A549 (cell line): ENCODE measurements around the gene MMP24OS. TPM values are rescaled to one million over a fixed set of nuclear protein-coding genes. Genes with fewer than 3 reads are reported as not detected.

Experiments used
- ATAC-seq, 2 experiments: fragments of 200-7000 bp in 1 of 2; fragments of >200 bp in 1 of 2; cut with Nextera tagmentation in 1 of 2; cut with Tn5 transposase in 1 of 2; 3 replicates each; pipeline versions ENCODE4 v1.8.0 to v1.9.1; 2018 to 2020; ENCODE audit warnings: mild to moderate bottlenecking in 1 of 2, moderate library complexity in 1 of 2
- CTCF ChIA-PET: fragments of 300-600 bp; sonication (Branson Sonifier 250); formaldehyde crosslinking; extraction: SDS; loops from one replicate; lab custom pipeline; 2021; ENCODE audit warnings: antibody characterized with exemption, inconsistent platforms; lab: Yijun Ruan, JAX
- POLR2A ChIA-PET: fragments of 350-600 bp; formaldehyde crosslinking; extraction: SDS; loops from one replicate; lab custom pipeline; 2021; ENCODE audit warnings: antibody characterized with exemption, inconsistent platforms; lab: Yijun Ruan, JAX
- DNase-seq, 2 experiments: peaks; one replicate each; pipeline versions ENCODE4 v3.0.0 to v3.0.0-alpha.2; 2011 to 2016; ENCODE audit warnings: low read depth in 1 of 2, low spot score in 1 of 2
- FAIRE-seq: peaks from 2 replicates; lab custom pipeline; 2011; peaks lifted over from hg19 to GRCh38; lab: Jason Lieb, UNC
- H3K27ac ChIP-seq, 2 experiments: fragments of >200 bp; sonication (Bioruptor Twin); formaldehyde crosslinking; 3 replicates each; pipeline ENCODE4 v1.5.1; 2016 to 2017
- H3K4me1 ChIP-seq: fragments of >200 bp; sonication (Bioruptor Twin); formaldehyde crosslinking; 3 replicates; pipeline ENCODE4 v1.6.1; 2016
- H3K4me2 ChIP-seq: fragments of >200 bp; sonication (Bioruptor Twin); formaldehyde crosslinking; 3 replicates; pipeline ENCODE4 v1.6.1; 2016
- H3K4me3 ChIP-seq: fragments of >200 bp; sonication (Bioruptor Twin); formaldehyde crosslinking; 3 replicates; pipeline ENCODE4 v1.5.1; 2016
- H3K9me3 ChIP-seq: fragments of >200 bp; sonication (Bioruptor Twin); formaldehyde crosslinking; 3 replicates; pipeline ENCODE4 v1.6.1; 2016
- BHLHE40 ChIP-seq: IDR thresholded peaks from 2 replicates; pipeline ENCODE4 v1.6.1; 2012; ENCODE audit warnings: low read depth, low read length, inconsistent platforms
- CBX2 ChIP-seq: fragments of 200-600 bp; sonication (generic); IDR thresholded peaks from 2 replicates; pipeline ENCODE4 v1.6.1; 2016; ENCODE audit warnings: low read depth, mild to moderate bottlenecking, borderline replicate concordance
- CBX8 ChIP-seq: fragments of 200-600 bp; sonication (generic); IDR thresholded peaks from 2 replicates; pipeline ENCODE4 v1.6.1; 2016
- CEBPB ChIP-seq, 2 experiments: fragments of >200 bp in 1 of 2; sonication (Bioruptor Twin) in 1 of 2; formaldehyde crosslinking in 1 of 2; IDR thresholded peaks; 2 replicates each; pipeline ENCODE4 v1.6.1; 2012 to 2016
- CHD2 ChIP-seq: fragments of 150-350 bp; IDR thresholded peaks from 2 replicates; pipeline ENCODE4 v1.6.1; 2014; ENCODE audit warnings: low read length; ENCODE audit not compliant: partially characterized antibody
- EHMT2 ChIP-seq: fragments of 200-600 bp; sonication (generic); IDR thresholded peaks from 2 replicates; pipeline ENCODE4 v1.6.1; 2016; ENCODE audit warnings: antibody characterized with exemption, low read depth, mild to moderate bottlenecking, moderate library complexity
- EP300 ChIP-seq, 2 experiments: fragments of >200 bp; sonication (Bioruptor Twin); formaldehyde crosslinking; IDR thresholded peaks; 2 replicates in 1 of 2; 3 replicates in 1 of 2; pipeline ENCODE4 v1.6.1; 2016 to 2017
- ESRRA ChIP-seq: fragments of 150-350 bp; IDR thresholded peaks from 2 replicates; pipeline ENCODE4 v1.6.1; 2014; ENCODE audit warnings: mild to moderate bottlenecking, low read length, borderline replicate concordance
- FOSL2 ChIP-seq, 2 experiments: fragments of 450-650 bp in 1 of 2; fragments of >200 bp in 1 of 2; sonication (Bioruptor Twin) in 1 of 2; formaldehyde crosslinking; IDR thresholded peaks; 2 replicates each; pipeline versions ENCODE4 v1.5.0 to v1.6.1; 2016 to 2020; ENCODE audit warnings: mild to moderate bottlenecking in 1 of 2, moderate library complexity in 1 of 2
- FOXS1 ChIP-seq: fragments of 250-450 bp; sonication (Bioruptor Pico); IDR thresholded peaks from 2 replicates; pipeline ENCODE4 v1.5.0; 2020; ENCODE audit warnings: mild to moderate bottlenecking, moderate library complexity
- GATA3 ChIP-seq: IDR thresholded peaks from 2 replicates; pipeline ENCODE4 v1.6.1; 2012; ENCODE audit warnings: borderline replicate concordance
- HDAC2 ChIP-seq: fragments of 200-600 bp; sonication (generic); IDR thresholded peaks from 2 replicates; pipeline ENCODE4 v1.6.1; 2016
- HOXA7 ChIP-seq: fragments of 250-450 bp; sonication (Bioruptor Pico); IDR thresholded peaks from 2 replicates; pipeline ENCODE4 v1.5.0; 2020; ENCODE audit warnings: mild to moderate bottlenecking, moderate library complexity
- HOXB5 ChIP-seq: fragments of 250-450 bp; sonication (Bioruptor Pico); IDR thresholded peaks from 2 replicates; pipeline ENCODE4 v1.5.0; 2020; ENCODE audit warnings: mild to moderate bottlenecking, moderate library complexity
- JUN ChIP-seq, 2 experiments: fragments of >200 bp; sonication (Bioruptor Twin); formaldehyde crosslinking; IDR thresholded peaks; 2 replicates in 1 of 2; 3 replicates in 1 of 2; pipeline ENCODE4 v1.6.1; 2016 to 2017
- JUNB ChIP-seq: fragments of >200 bp; sonication (Bioruptor Twin); formaldehyde crosslinking; IDR thresholded peaks from 2 replicates; pipeline ENCODE4 v1.6.1; 2016
- KDM5A ChIP-seq: fragments of 200-600 bp; sonication (generic); IDR thresholded peaks from 2 replicates; pipeline ENCODE4 v1.6.1; 2016; ENCODE audit warnings: antibody characterized with exemption, mild to moderate bottlenecking
- MYC ChIP-seq: IDR thresholded peaks from 2 replicates; pipeline ENCODE4 v1.6.1; 2012; ENCODE audit warnings: mild to moderate bottlenecking, inconsistent platforms, low read length, improper control_type of control experiment, borderline replicate concordance
- NFE2L2 ChIP-seq: fragments of 150-350 bp; conservative IDR thresholded peaks from 2 replicates; pipeline ENCODE4 v1.6.1; 2014; ENCODE audit warnings: low read length
- NPAS2 ChIP-seq: fragments of 250-450 bp; sonication (Bioruptor Pico); IDR thresholded peaks from 2 replicates; pipeline ENCODE4 v1.8.0; 2022; ENCODE audit warnings: mild to moderate bottlenecking, moderate library complexity, borderline replicate concordance
- PHF8 ChIP-seq: fragments of 200-600 bp; sonication (generic); IDR thresholded peaks from 2 replicates; pipeline ENCODE4 v1.6.1; 2016; ENCODE audit warnings: low read depth, mild to moderate bottlenecking, antibody characterized with exemption, moderate library complexity, borderline replicate concordance
- POLR2A ChIP-seq: IDR thresholded peaks from 2 replicates; pipeline ENCODE4 v1.6.1; 2012; ENCODE audit warnings: mild to moderate bottlenecking, low read length
- RAD21 ChIP-seq, 2 experiments: fragments of >200 bp in 1 of 2; sonication (Bioruptor Twin) in 1 of 2; formaldehyde crosslinking in 1 of 2; IDR thresholded peaks in 1 of 2; conservative IDR thresholded peaks in 1 of 2; 2 replicates in 1 of 2; 3 replicates in 1 of 2; pipeline ENCODE4 v1.6.1; 2012 to 2018; ENCODE audit warnings: inconsistent platforms in 1 of 2
- SMC3 ChIP-seq: fragments of >200 bp; sonication (Bioruptor Twin); formaldehyde crosslinking; IDR thresholded peaks from 3 replicates; pipeline ENCODE4 v1.6.1; 2018; ENCODE audit warnings: inconsistent platforms
- TP53 ChIP-seq: fragments of 250-450 bp; sonication (Bioruptor Pico); IDR thresholded peaks from 2 replicates; pipeline ENCODE4 v1.5.0; 2021; ENCODE audit warnings: mild to moderate bottlenecking, moderate library complexity
- USF2 ChIP-seq: fragments of 450-650 bp; IDR thresholded peaks from 2 replicates; pipeline ENCODE4 v1.6.1; 2014; ENCODE audit warnings: antibody characterized with exemption
- ZC3H11A ChIP-seq: fragments of 450-650 bp; IDR thresholded peaks from 2 replicates; pipeline ENCODE4 v1.6.1; 2014; ENCODE audit warnings: antibody characterized with exemption, mild to moderate bottlenecking
- ZFP36 ChIP-seq: fragments of 450-650 bp; IDR thresholded peaks from 2 replicates; pipeline ENCODE4 v1.6.1; 2014; ENCODE audit warnings: borderline replicate concordance; ENCODE audit not compliant: partially characterized antibody
- ZNF302 ChIP-seq: fragments of 250-450 bp; sonication (Bioruptor Pico); IDR thresholded peaks from 2 replicates; pipeline ENCODE4 v1.9.0; 2021; ENCODE audit warnings: inconsistent platforms, mild to moderate bottlenecking, moderate library complexity
- WGBS: methylation state at CpG from one replicate; pipeline ENCODE4 v1.1.6; 2017; ENCODE audit errors: missing lambda C conversion rate; 5-methylcytosine and 5-hydroxymethylcytosine counted together
- polyA plus RNA-seq, 4 experiments: library from polyadenylated mRNA; depleted of rRNA in 3 of 4; stranded (reverse); fragments of >200 nt; fragmentation: RNase III in 1 of 4; extraction: RNeasy Plus Mini Kit Qiagen cat#74134 plus additional on column Dnase treatment in 1 of 4; gene quantifications; 2 replicates in 3 of 4; 3 replicates in 1 of 4; pipeline ENCODE4 v1.2.3, GENCODE V29; 2011 to 2017
- TF ChIP-seq, protein P1 (sequence below): fragments of 250-450 bp; sonication (Bioruptor Pico); IDR thresholded peaks from 2 replicates; pipeline ENCODE4 v1.5.0; 2021; ENCODE audit warnings: mild to moderate bottlenecking, moderate library complexity, borderline replicate concordance
- TF ChIP-seq, protein P2 (sequence below): fragments of 250-450 bp; sonication (Bioruptor Pico); IDR thresholded peaks from 2 replicates; pipeline ENCODE4 v1.5.0; 2020; ENCODE audit warnings: low read depth, mild to moderate bottlenecking, moderate library complexity
- TF ChIP-seq, protein P3 (sequence below): IDR thresholded peaks from 2 replicates; pipeline ENCODE4 v1.6.1; 2012
- TF ChIP-seq, protein P4 (sequence below): IDR thresholded peaks from 2 replicates; pipeline ENCODE4 v1.6.1; 2012; ENCODE audit warnings: low read depth, borderline replicate concordance
- TF ChIP-seq, protein P5 (sequence below): fragments of 200-600 bp; sonication (generic); IDR thresholded peaks from 2 replicates; pipeline ENCODE4 v1.6.1; 2016; ENCODE audit warnings: antibody characterized with exemption, mild to moderate bottlenecking, moderate library complexity

The MMP24OS gene
- polyA plus RNA-seq, 2 of the 4 experiments (the other 2 are of a cell fraction): 13.6 to 40.5 TPM

DNA sequence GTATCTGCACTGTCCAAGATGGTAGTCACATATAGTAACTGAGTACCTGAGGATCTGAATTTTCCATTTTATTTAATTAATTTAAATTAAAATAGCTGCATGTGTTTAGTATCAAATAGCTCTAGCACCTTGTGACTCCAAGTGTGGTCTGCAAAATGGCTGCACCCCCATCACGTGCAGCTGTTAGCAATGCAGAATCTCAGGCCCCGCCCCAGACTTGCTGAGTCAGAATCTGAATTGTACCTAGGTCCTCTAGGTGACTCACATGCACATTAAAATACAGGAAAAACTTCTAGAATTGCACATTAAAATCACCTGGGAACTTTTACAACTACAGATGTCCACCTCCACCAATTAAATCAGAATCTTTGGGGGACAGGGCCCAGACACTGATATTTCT, 33.5 kb upstream of the MMP24OS start:
- no peak for FAIRE-seq
- Histone ChIP-seq H3K4me2 (peak overlapping the region; percentile 60), H3K9me3 (no peaks in the 10 kb centered on the region), H3K4me3 (no peak overlapping the region), H3K27ac (peak overlapping the region; percentile 83 to 95), H3K4me1 (peaks cover 81% of the 10 kb centered on the region)
- WGBS: 38% methylated on average over 2 of the region's 2 CpGs
- no peak for ATAC-seq
- ChIA-PET POLR2A (no interaction called here), CTCF (interaction anchor here (0.9 to 2.3 kb wide), 6 partner anchors 9 to 136 kb away, joined by 3 to 9 read pairs (median 4); no protein-coding TSS in a partner anchor)
- DNase-seq: peak in 1 of 2 experiments; percentile 69
- no peak for TF ChIP-seq CBX2
- peak; percentile 79 for TF ChIP-seq BHLHE40
- TF ChIP-seq HDAC2: no peak
- TF ChIP-seq NPAS2 (CRISPR knock-in tag): no peak
- no peak for TF ChIP-seq TP53 (CRISPR knock-in tag)
- no peak for TF ChIP-seq HOXA7 (CRISPR knock-in tag)
- TF ChIP-seq USF2: peak; percentile 85
- TF ChIP-seq ESRRA: no peak
- TF ChIP-seq HOXB5: 0 out of 2 replicates have a peak, but pooled peaks have one; percentile 38
- no peak for TF ChIP-seq CEBPB (IDR thresholded peaks at IDR 0.05)
- TF ChIP-seq ZFP36: no peak
- TF ChIP-seq CHD2: no peak
- TF ChIP-seq CBX8: no peak
- no peak for TF ChIP-seq EHMT2
- TF ChIP-seq JUN (IDR thresholded peaks at IDR 0.05): no peak
- TF ChIP-seq, protein P1, sequence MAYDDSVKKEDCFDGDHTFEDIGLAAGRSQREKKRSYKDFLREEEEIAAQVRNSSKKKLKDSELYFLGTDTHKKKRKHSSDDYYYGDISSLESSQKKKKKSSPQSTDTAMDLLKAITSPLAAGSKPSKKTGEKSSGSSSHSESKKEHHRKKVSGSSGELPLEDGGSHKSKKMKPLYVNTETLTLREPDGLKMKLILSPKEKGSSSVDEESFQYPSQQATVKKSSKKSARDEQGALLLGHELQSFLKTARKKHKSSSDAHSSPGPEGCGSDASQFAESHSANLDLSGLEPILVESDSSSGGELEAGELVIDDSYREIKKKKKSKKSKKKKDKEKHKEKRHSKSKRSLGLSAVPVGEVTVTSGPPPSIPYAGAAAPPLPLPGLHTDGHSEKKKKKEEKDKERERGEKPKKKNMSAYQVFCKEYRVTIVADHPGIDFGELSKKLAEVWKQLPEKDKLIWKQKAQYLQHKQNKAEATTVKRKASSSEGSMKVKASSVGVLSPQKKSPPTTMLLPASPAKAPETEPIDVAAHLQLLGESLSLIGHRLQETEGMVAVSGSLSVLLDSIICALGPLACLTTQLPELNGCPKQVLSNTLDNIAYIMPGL (CRISPR knock-in tag): no peak
- TF ChIP-seq FOSL2 (IDR thresholded peaks at IDR 0.05): 0 out of 2 replicates have a peak, but pooled peaks have one; percentile 21
- TF ChIP-seq FOSL2 (CRISPR knock-in tag; IDR thresholded peaks at IDR 0.05): peak; percentile 80
- peak; percentile 50; the same call in 1 of the 2 replicates for TF ChIP-seq JUNB
- TF ChIP-seq EP300 (IDR thresholded peaks at IDR 0.05): no peak
- TF ChIP-seq, protein P2, sequence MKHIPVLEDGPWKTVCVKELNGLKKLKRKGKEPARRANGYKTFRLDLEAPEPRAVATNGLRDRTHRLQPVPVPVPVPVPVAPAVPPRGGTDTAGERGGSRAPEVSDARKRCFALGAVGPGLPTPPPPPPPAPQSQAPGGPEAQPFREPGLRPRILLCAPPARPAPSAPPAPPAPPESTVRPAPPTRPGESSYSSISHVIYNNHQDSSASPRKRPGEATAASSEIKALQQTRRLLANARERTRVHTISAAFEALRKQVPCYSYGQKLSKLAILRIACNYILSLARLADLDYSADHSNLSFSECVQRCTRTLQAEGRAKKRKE (CRISPR knock-in tag): peak; percentile 83; the same call in 1 of the 2 replicates
- no peak for TF ChIP-seq FOXS1 (CRISPR knock-in tag)
- TF ChIP-seq, protein P3, sequence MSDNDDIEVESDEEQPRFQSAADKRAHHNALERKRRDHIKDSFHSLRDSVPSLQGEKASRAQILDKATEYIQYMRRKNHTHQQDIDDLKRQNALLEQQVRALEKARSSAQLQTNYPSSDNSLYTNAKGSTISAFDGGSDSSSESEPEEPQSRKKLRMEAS: peak; percentile 80
- TF ChIP-seq NFE2L2: no peak
- TF ChIP-seq PHF8: no peak
- TF ChIP-seq MYC: no peak
- TF ChIP-seq SMC3: no peak
- TF ChIP-seq, protein P4, sequence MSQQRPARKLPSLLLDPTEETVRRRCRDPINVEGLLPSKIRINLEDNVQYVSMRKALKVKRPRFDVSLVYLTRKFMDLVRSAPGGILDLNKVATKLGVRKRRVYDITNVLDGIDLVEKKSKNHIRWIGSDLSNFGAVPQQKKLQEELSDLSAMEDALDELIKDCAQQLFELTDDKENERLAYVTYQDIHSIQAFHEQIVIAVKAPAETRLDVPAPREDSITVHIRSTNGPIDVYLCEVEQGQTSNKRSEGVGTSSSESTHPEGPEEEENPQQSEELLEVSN: peak; percentile 51; the same call in 1 of the 2 replicates
- no peak for TF ChIP-seq RAD21 (conservative IDR thresholded peaks at IDR 0.05 in 1 of 2, IDR thresholded peaks at IDR 0.05 in 1 of 2)
- TF ChIP-seq ZNF302 (CRISPR knock-in tag): 0 out of 2 replicates have a peak, but pooled peaks have one; percentile 15
- no peak for TF ChIP-seq POLR2A
- TF ChIP-seq GATA3: no peak
- TF ChIP-seq, protein P5, sequence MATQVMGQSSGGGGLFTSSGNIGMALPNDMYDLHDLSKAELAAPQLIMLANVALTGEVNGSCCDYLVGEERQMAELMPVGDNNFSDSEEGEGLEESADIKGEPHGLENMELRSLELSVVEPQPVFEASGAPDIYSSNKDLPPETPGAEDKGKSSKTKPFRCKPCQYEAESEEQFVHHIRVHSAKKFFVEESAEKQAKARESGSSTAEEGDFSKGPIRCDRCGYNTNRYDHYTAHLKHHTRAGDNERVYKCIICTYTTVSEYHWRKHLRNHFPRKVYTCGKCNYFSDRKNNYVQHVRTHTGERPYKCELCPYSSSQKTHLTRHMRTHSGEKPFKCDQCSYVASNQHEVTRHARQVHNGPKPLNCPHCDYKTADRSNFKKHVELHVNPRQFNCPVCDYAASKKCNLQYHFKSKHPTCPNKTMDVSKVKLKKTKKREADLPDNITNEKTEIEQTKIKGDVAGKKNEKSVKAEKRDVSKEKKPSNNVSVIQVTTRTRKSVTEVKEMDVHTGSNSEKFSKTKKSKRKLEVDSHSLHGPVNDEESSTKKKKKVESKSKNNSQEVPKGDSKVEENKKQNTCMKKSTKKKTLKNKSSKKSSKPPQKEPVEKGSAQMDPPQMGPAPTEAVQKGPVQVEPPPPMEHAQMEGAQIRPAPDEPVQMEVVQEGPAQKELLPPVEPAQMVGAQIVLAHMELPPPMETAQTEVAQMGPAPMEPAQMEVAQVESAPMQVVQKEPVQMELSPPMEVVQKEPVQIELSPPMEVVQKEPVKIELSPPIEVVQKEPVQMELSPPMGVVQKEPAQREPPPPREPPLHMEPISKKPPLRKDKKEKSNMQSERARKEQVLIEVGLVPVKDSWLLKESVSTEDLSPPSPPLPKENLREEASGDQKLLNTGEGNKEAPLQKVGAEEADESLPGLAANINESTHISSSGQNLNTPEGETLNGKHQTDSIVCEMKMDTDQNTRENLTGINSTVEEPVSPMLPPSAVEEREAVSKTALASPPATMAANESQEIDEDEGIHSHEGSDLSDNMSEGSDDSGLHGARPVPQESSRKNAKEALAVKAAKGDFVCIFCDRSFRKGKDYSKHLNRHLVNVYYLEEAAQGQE: no peak
- TF ChIP-seq KDM5A: no peak
- no peak for TF ChIP-seq ZC3H11A
